Stomach (tissue), 9 donors: Measurements from ENCODE around the gene IGFBP4. TPM values are rescaled to one million over a fixed set of nuclear protein-coding genes. Genes with fewer than 3 reads are reported as not detected.

Experiments used
- DNase-seq, 2 donors: peaks; one replicate each; pipeline versions ENCODE4 v3.0.0 to v3.0.0-alpha.2; 2013 to 2019
- H3K27ac ChIP-seq, 5 donors: fragments of 200-600 bp in 4 of 5; sonication (generic) in 4 of 5; one replicate each; pipeline ENCODE4 v1.5.1; 2013 to 2019; ENCODE audit warnings: mild to moderate bottlenecking in 1 of 5, moderate library complexity in 1 of 5
- H3K27me3 ChIP-seq, 3 donors: fragments of 200-600 bp; sonication (generic); one replicate each; pipeline ENCODE4 v1.5.1; 2017 to 2019; ENCODE audit warnings: mixed run types in 1 of 3
- H3K36me3 ChIP-seq, 4 donors: fragments of 200-600 bp; sonication (generic); 1 replicate in 3 of 4; 2 replicates in 1 of 4; pipeline ENCODE4 v1.5.1; 2016 to 2019
- H3K4me1 ChIP-seq, 4 donors: fragments of 200-600 bp; sonication (generic); one replicate each; pipeline ENCODE4 v1.5.1; 2016 to 2019
- H3K4me3 ChIP-seq, 4 donors: fragments of 200-600 bp; sonication (generic) in 3 of 4; one replicate each; pipeline ENCODE4 v1.5.1; 2016 to 2019; ENCODE audit warnings: mild to moderate bottlenecking in 1 of 4
- H3K9me3 ChIP-seq, 4 donors: fragments of 200-600 bp; sonication (generic); one replicate each; pipeline ENCODE4 v1.5.1; 2016 to 2019
- CTCF ChIP-seq, 7 experiments: fragments of 450-650 bp in 4 of 7; fragments of 200-600 bp in 3 of 7; sonication (generic) in 3 of 7; IDR thresholded peaks; one replicate each; pipeline ENCODE4 v1.5.1; 2016 to 2019; ENCODE audit warnings: antibody characterized with exemption in 7 of 7, control low read depth in 2 of 7, mild to moderate bottlenecking in 1 of 7
- EP300 ChIP-seq: sonication (generic); formaldehyde crosslinking; IDR thresholded peaks from one replicate; pipeline ENCODE4 v1.6.1; 2017; ENCODE audit warnings: antibody characterized with exemption
- POLR2A ChIP-seq, 4 donors: fragments of 450-650 bp; IDR thresholded peaks; one replicate each; pipeline ENCODE4 v1.6.1; 2016; ENCODE audit warnings: antibody characterized with exemption in 4 of 4, control low read depth in 2 of 4, mild to moderate bottlenecking in 1 of 4, moderate library complexity in 1 of 4
- POLR2AphosphoS5 ChIP-seq, 3 donors: sonication (generic); formaldehyde crosslinking; IDR thresholded peaks; one replicate each; pipeline ENCODE4 v1.6.1; 2016; ENCODE audit warnings: antibody characterized with exemption in 3 of 3
- WGBS, 5 donors: extraction: QIAGEN DNeasy Blood & Tissue Kit in 3 of 5; methylation state at CpG; one replicate each; pipeline versions ENCODE4 v1.1.5 to v1.1.7; 2013 to 2018; 5-methylcytosine and 5-hydroxymethylcytosine counted together
- intact Hi-C: fragments of 100-400 bp; cut with DNase I; formaldehyde crosslinking; loops from one replicate; pipeline ENCODE4 v1.15.1; 2023; ENCODE audit warnings: low total_unique reads
- polyA plus RNA-seq, 3 donors: library from polyadenylated mRNA; stranded (reverse); fragments of 200-250 nt; gene quantifications; one replicate each; pipeline ENCODE4 v1.2.3, GENCODE V29; 2013
- total RNA-seq, 5 donors: library from RNA; depleted of rRNA; stranded (reverse); fragments of >200 nt; gene quantifications; one replicate each; pipeline versions ENCODE4 v1.1.0 to v1.2.3, GENCODE V29; 2014 to 2016
- donor health status: healthy with polysubstance abuse.
- donor health status: Bipolar disorder and iron deficiency.
- donor health status: healthy.

Gene IGFBP4
- total and polyA plus RNA-seq, 8 donors, result 71.2 to 658 (median 157) TPM

GRCh38 chr17:40457964-40458791 is 14.9 kb downstream of the IGFBP4 start:
- Histone ChIP-seq H3K27ac (peak overlapping the region in 4 of 5 donors; percentile 43 to 79 (median 63)), H3K4me3 (no peak overlapping the region)
- DNase-seq, result peak; percentile 62 to 88

GRCh38 chr17:40458851-40459482 is 15.7 kb downstream of the IGFBP4 start:
- Histone ChIP-seq H3K27ac (peak overlapping the region in 3 of 5 donors; percentile 57 to 79 (median 63)), H3K36me3 (peaks cover 10 to 44% (median 40%) of the 10 kb centered on the region in 4 donors), H3K4me3 (no peak overlapping the region), H3K9me3 (no peaks in the 10 kb centered on the region), H3K4me1 (peaks cover 31 to 96% (median 70%) of the 10 kb centered on the region in 4 donors), H3K27me3 (no peaks in the 10 kb centered on the region)
- intact Hi-C loops, result no loop called here
- no peak for DNase-seq
- TF ChIP-seq CTCF (IDR thresholded peaks at IDR 0.05) (no peak), EP300 (no peak), POLR2AphosphoS5 (IDR thresholded peaks at IDR 0.05) (peak in 1 of 3 donors; percentile 17), POLR2A (IDR thresholded peaks at IDR 0.05) (no peak)
- WGBS, 5 donors, result 78 to 92% (median 89%) methylated on average over 12 of the region's 12 CpGs

More at GRCh38 chr17:40457964-40458791, 14.9 kb downstream of the IGFBP4 start:
- H3K36me3 ChIP-seq, result peaks cover 12 to 52% (median 48%) of the 10 kb centered on the region in 4 donors
- TF ChIP-seq POLR2AphosphoS5 (IDR thresholded peaks at IDR 0.05) (peak in 2 of 3 donors; percentile 20 to 27), POLR2A (IDR thresholded peaks at IDR 0.05) (no peak), CTCF (IDR thresholded peaks at IDR 0.05) (no peak), EP300 (no peak)
- no peaks in the 10 kb centered on the region for H3K27me3 ChIP-seq
- intact Hi-C loops, result no loop called here
- H3K4me1 ChIP-seq, result peaks cover 31 to 97% (median 77%) of the 10 kb centered on the region in 4 donors
- no peaks in the 10 kb centered on the region for H3K9me3 ChIP-seq
- 11 to 31% (median 26%) methylated on average over 10 to 16 of the region's 16 CpGs for whole genome bisulfite sequencing, 5 donors

GRCh38 chr17:40459636-40460603 is 16.7 kb downstream of the IGFBP4 start:
- Histone ChIP-seq H3K4me3 (no peak overlapping the region), H3K36me3 (peaks cover 10 to 34% (median 30%) of the 10 kb centered on the region in 4 donors), H3K9me3 (no peaks in the 10 kb centered on the region), H3K4me1 (peaks cover 31 to 87% (median 67%) of the 10 kb centered on the region in 4 donors), H3K27me3 (no peaks in the 10 kb centered on the region), H3K27ac (peak overlapping the region in 4 of 5 donors; percentile 32 to 71 (median 60))
- peak in 1 of 2 donors; percentile 60 for DNase-seq
- 73 to 85% (median 81%) methylated on average over 8 of the region's 8 CpGs for WGBS, 5 donors
- TF ChIP-seq EP300, result no peak
- intact Hi-C loops, result no loop called here

GRCh38 chr17:40460604-40460967 is 17.3 kb downstream of the IGFBP4 start:
- intact Hi-C loops, result no loop called here
- Histone ChIP-seq H3K27me3 (no peaks in the 10 kb centered on the region), H3K27ac (peak overlapping the region in 4 of 5 donors; percentile 57 to 71 (median 64)), H3K4me3 (no peak overlapping the region), H3K36me3 (peaks cover 10 to 28% (median 24%) of the 10 kb centered on the region in 4 donors), H3K4me1 (peaks cover 31 to 83% (median 65%) of the 10 kb centered on the region in 4 donors), H3K9me3 (no peaks in the 10 kb centered on the region)
- WGBS, 5 donors, result 67 to 81% (median 72%) methylated on average over 3 of the region's 3 CpGs
- DNase-seq, result no peak
- TF ChIP-seq POLR2A (IDR thresholded peaks at IDR 0.05), result no peak
- no peak for TF ChIP-seq EP300
- no peak for TF ChIP-seq POLR2AphosphoS5 (IDR thresholded peaks at IDR 0.05)
- TF ChIP-seq CTCF (IDR thresholded peaks at IDR 0.05), result no peak
